OCI-LY1 (cell line): ENCODE results near the gene PRKCZ.

Experiments used
- H2AFZ ChIP-seq: fragments of 200-600 bp; sonication (generic), shearing (Covaris generic); 2 replicates; pipeline ENCODE4 v1.6.0; 2014; ENCODE audit warnings: antibody characterized with exemption, mild to moderate bottlenecking, low read length
- H3F3A ChIP-seq: fragments of 200-600 bp; sonication (generic), shearing (Covaris generic); 2 replicates; pipeline ENCODE4 v1.6.0; 2014; ENCODE audit warnings: mild to moderate bottlenecking, antibody characterized with exemption, low read length, moderate library complexity; ENCODE audit not compliant: insufficient read depth
- H3K27ac ChIP-seq: fragments of 200-600 bp; sonication (generic); 2 replicates; pipeline ENCODE4 v1.5.1; 2014; ENCODE audit warnings: low read length, mixed run types, mild to moderate bottlenecking, low read depth; ENCODE audit not compliant: poor library complexity, severe bottlenecking
- H3K27me3 ChIP-seq: fragments of 200-600 bp; sonication (generic); 2 replicates; pipeline ENCODE4 v1.6.0; 2014; ENCODE audit warnings: antibody characterized with exemption, mild to moderate bottlenecking, low read length, moderate library complexity; ENCODE audit not compliant: insufficient read depth
- H3K36me3 ChIP-seq: fragments of 200-600 bp; sonication (generic); 2 replicates; pipeline ENCODE4 v1.6.1; 2014; ENCODE audit warnings: mild to moderate bottlenecking, antibody characterized with exemption, low read length, moderate library complexity, mixed read lengths; ENCODE audit not compliant: insufficient read depth
- H3K4me1 ChIP-seq: fragments of 200-600 bp; sonication (generic); 2 replicates; pipeline ENCODE4 v1.5.1; 2014; ENCODE audit warnings: mild to moderate bottlenecking, low read length, moderate library complexity; ENCODE audit not compliant: insufficient read depth, severe bottlenecking
- H3K4me2 ChIP-seq: fragments of 200-600 bp; sonication (generic), shearing (Covaris generic); 2 replicates; pipeline ENCODE4 v1.6.1; 2014; ENCODE audit warnings: low read length
- H3K4me3 ChIP-seq: fragments of 200-600 bp; sonication (generic); 2 replicates; pipeline ENCODE4 v1.5.1; 2014; ENCODE audit warnings: low read length, low read depth, mild to moderate bottlenecking, mixed read lengths; ENCODE audit not compliant: poor library complexity, severe bottlenecking
- H3K79me2 ChIP-seq: fragments of 200-600 bp; shearing (Covaris generic); 2 replicates; pipeline ENCODE4 v1.6.1; 2016; ENCODE audit warnings: mixed run types, low read length, mixed read lengths; ENCODE audit not compliant: insufficient read depth
- H3K9ac ChIP-seq: fragments of 200-600 bp; sonication (generic), shearing (Covaris generic); 2 replicates; pipeline ENCODE4 v1.6.1; 2014; ENCODE audit warnings: mild to moderate bottlenecking, low read length, mixed read lengths
- H3K9me2 ChIP-seq: fragments of 200-600 bp; sonication (generic), shearing (Covaris generic); 2 replicates; pipeline ENCODE4 v1.6.1; 2014; ENCODE audit warnings: low read depth, mild to moderate bottlenecking, low read length, mixed read lengths
- H3K9me3 ChIP-seq: fragments of 200-600 bp; shearing (Covaris generic); 2 replicates; pipeline ENCODE4 v1.6.1; 2014; ENCODE audit warnings: low read length, mixed read lengths
- H4K20me1 ChIP-seq: fragments of 200-600 bp; sonication (generic), shearing (Covaris generic); 2 replicates; pipeline ENCODE4 v1.6.0; 2016; ENCODE audit warnings: mild to moderate bottlenecking, low read length; ENCODE audit not compliant: insufficient read depth
- CTCF ChIP-seq: fragments of 200-600 bp; sonication (generic), shearing (Covaris generic); IDR thresholded peaks from 2 replicates; pipeline ENCODE4 v1.5.1; 2017; ENCODE audit warnings: mild to moderate bottlenecking, antibody characterized with exemption, low read length, moderate library complexity, mixed read lengths
- EZH2 ChIP-seq: fragments of 200-600 bp; sonication (generic), shearing (Covaris generic); IDR thresholded peaks from 2 replicates; pipeline ENCODE4 v1.8.0; 2017; ENCODE audit warnings: borderline replicate concordance, mixed run types, mild to moderate bottlenecking, antibody characterized with exemption, low read length, moderate library complexity, mixed read lengths

The PRKCZ gene

GRCh38 chr1:2209400-2210083, 159.3 kb downstream of the PRKCZ start:
- Histone ChIP-seq H2AFZ (no peak overlapping the region), H3K27ac (no peak overlapping the region), H4K20me1 (no peaks in the 10 kb centered on the region), H3K4me3 (no peak overlapping the region), H3K27me3 (no peaks in the 10 kb centered on the region; the same call in 1 of the 2 replicates), H3K9me2 (no peaks in the 10 kb centered on the region), H3K9me3 (no peaks in the 10 kb centered on the region), H3K9ac (no peak overlapping the region), H3K4me1 (peaks cover under 1% of the 10 kb centered on the region), H3K36me3 (no peaks in the 10 kb centered on the region), H3F3A (no peaks in the 10 kb centered on the region), H3K4me2 (no peak overlapping the region), H3K79me2 (no peaks in the 10 kb centered on the region)
- TF ChIP-seq CTCF (no peak), EZH2 (no peak)

- Histone ChIP-seq H3K9me3 (no peaks in the 10 kb centered on the region), H3K4me2 (no peak overlapping the region), H3K36me3 (no peaks in the 10 kb centered on the region), H2AFZ (no peak overlapping the region), H3K4me1 (no peaks in the 10 kb centered on the region), H3K27ac (no peak overlapping the region), H3K9ac (no peak overlapping the region), H3K9me2 (no peaks in the 10 kb centered on the region), H3K27me3 (no peaks in the 10 kb centered on the region; the same call in 1 of the 2 replicates), H3K4me3 (no peak overlapping the region), H4K20me1 (no peaks in the 10 kb centered on the region), H3K79me2 (no peaks in the 10 kb centered on the region), H3F3A (no peaks in the 10 kb centered on the region)
- TF ChIP-seq CTCF (no peak), EZH2 (no peak)
These were observed 160.0 kb downstream of the PRKCZ start for GRCh38 chr1:2210084-2210653.

- Histone ChIP-seq H2AFZ (no peak overlapping the region), H3K27ac (no peak overlapping the region), H3K4me1 (no peaks in the 10 kb centered on the region)
These were observed 160.6 kb downstream of the PRKCZ start for GRCh38 chr1:2210786-2211185.

More at GRCh38 chr1:2210786-2211185, 160.6 kb downstream of the PRKCZ start:
- no peak overlapping the region for H3K4me2 ChIP-seq
- H3K9me3 ChIP-seq: no peaks in the 10 kb centered on the region
- no peak for TF ChIP-seq CTCF
- no peak for TF ChIP-seq EZH2
- H4K20me1 ChIP-seq: no peaks in the 10 kb centered on the region
- no peaks in the 10 kb centered on the region; the same call in 1 of the 2 replicates for H3K27me3 ChIP-seq
- no peak overlapping the region for H3K4me3 ChIP-seq
- H3F3A ChIP-seq: no peaks in the 10 kb centered on the region
- no peaks in the 10 kb centered on the region for H3K9me2 ChIP-seq
- H3K36me3 ChIP-seq: no peaks in the 10 kb centered on the region
- no peak overlapping the region for H3K9ac ChIP-seq
- no peaks in the 10 kb centered on the region for H3K79me2 ChIP-seq
